ENCODE data around the gene SGCE. TPM values are rescaled to one million over a fixed set of nuclear protein-coding genes. Genes with fewer than 3 reads are reported as not detected.

SGCE gene
- total and polyA plus RNA-seq, 3 donors from 2014 or later, result 71.3 to 146 (median 142) TPM

DNA sequence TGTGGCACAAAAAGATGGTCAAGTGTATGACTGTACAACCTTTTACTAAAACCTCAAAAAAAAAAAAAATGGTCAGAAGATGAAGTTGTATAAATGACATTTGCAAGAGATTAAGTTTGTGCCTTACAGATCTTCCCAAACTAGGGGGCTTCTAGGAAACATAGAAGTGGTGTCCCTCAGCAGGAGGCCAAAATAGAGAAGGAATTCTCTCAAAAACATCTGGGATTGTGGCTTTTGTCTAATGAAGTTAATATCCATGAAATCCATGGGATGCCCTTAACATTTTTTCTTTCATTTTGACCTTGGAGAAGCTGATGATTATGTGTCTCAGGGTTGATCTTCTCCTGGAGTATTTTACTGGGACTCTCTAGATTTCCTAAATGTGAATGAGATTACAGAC, 84.1 kb downstream of the SGCE start:
- Histone ChIP-seq H3K27me3 (no peaks in the 10 kb centered on the region), H3K4me3 (no peak overlapping the region), H3K4me1 (no peaks in the 10 kb centered on the region), H3K36me3 (ENCODE audit: low read depth, missing control alignments) (no peaks in the 10 kb centered on the region), H3K27ac (no peak overlapping the region), H3K9me3 (no peaks in the 10 kb centered on the region)
- no peak for DNase-seq
- TF ChIP-seq, protein P1, sequence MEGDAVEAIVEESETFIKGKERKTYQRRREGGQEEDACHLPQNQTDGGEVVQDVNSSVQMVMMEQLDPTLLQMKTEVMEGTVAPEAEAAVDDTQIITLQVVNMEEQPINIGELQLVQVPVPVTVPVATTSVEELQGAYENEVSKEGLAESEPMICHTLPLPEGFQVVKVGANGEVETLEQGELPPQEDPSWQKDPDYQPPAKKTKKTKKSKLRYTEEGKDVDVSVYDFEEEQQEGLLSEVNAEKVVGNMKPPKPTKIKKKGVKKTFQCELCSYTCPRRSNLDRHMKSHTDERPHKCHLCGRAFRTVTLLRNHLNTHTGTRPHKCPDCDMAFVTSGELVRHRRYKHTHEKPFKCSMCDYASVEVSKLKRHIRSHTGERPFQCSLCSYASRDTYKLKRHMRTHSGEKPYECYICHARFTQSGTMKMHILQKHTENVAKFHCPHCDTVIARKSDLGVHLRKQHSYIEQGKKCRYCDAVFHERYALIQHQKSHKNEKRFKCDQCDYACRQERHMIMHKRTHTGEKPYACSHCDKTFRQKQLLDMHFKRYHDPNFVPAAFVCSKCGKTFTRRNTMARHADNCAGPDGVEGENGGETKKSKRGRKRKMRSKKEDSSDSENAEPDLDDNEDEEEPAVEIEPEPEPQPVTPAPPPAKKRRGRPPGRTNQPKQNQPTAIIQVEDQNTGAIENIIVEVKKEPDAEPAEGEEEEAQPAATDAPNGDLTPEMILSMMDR (IDR thresholded peaks at IDR 0.05), result no peak
- no peak for TF ChIP-seq POLR2A (IDR thresholded peaks at IDR 0.05)
- intact Hi-C loops (cut with DNase I; ENCODE audit: low total_unique reads), result no loop called here

DNA sequence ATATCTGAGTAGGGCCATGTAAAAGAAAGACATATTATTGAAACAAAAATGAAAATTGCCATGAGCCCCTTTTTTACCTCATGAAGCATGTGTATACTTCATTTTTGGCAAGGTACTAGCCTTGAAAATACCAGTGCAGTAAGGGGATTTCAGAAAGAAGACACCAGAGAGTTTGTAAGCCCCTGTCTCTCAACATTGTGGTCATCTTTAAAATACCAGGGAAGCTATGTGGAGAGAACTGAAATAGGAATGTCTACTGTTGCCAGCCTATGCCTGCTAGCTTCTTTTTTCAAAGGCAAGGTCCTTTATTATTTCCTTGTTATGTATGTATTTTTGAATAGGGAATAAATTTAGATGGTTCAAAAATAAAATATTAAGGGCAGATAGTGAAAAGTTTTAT, 88.5 kb downstream of the SGCE start:
- H3K27me3 ChIP-seq, result no peaks in the 10 kb centered on the region
- no peak overlapping the region for H3K4me3 ChIP-seq
- no peak for TF ChIP-seq POLR2A (IDR thresholded peaks at IDR 0.05)
- TF ChIP-seq, protein P1 (IDR thresholded peaks at IDR 0.05), result no peak
- no peaks in the 10 kb centered on the region for H3K4me1 ChIP-seq
- intact Hi-C loops (cut with DNase I; ENCODE audit: low total_unique reads), result no loop called here
- DNase-seq, result no peak
- H3K27ac ChIP-seq, result no peak overlapping the region
- no peaks in the 10 kb centered on the region for H3K36me3 ChIP-seq (ENCODE audit: low read depth, missing control alignments)
- no peaks in the 10 kb centered on the region for H3K9me3 ChIP-seq

DNA sequence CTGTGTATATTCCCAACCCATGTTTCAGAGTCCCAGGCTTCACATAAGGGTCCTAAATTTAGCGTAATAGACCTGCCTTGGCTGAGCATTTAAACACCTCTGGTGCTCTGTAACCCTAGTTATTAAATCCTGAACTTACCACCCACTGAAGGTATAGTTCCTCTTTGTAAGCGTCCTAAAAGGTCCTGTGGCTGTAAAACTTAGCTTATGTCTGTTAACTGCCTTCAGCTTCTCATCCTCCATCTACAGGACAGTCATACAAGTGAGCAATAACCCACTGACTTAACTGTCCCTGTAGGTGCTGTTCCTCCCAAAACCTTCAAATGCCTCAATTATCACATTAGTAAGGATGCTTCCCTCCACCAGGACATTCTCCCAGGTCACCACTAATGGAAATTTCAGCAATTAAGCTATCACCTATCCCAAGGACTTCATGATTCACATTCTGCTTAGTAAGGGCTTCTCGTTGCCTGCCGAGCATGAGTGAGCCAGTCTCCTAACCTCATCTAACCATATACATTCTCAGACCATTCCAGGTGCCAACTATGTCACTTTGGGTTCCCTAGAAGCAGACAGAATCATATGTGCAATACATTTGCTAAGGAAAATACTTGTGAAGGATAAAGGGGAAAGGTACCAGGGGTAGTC, 90.6 kb downstream of the SGCE start:
- H3K36me3 ChIP-seq (ENCODE audit: low read depth, missing control alignments), result no peaks in the 10 kb centered on the region
- TF ChIP-seq, protein P1 (IDR thresholded peaks at IDR 0.05), result no peak
- no peak for TF ChIP-seq POLR2A (IDR thresholded peaks at IDR 0.05)
- no peaks in the 10 kb centered on the region for H3K27me3 ChIP-seq
- intact Hi-C loops (cut with DNase I; ENCODE audit: low total_unique reads), result no loop called here
- DNase-seq, result no peak
- WGBS, 2 donors, result 92 to 93% methylated on average over 4 of the region's 4 CpGs
- H3K27ac ChIP-seq, result no peak overlapping the region
- H3K4me3 ChIP-seq, result no peak overlapping the region
- peaks cover 9% of the 10 kb centered on the region for H3K4me1 ChIP-seq
- no peaks in the 10 kb centered on the region for H3K9me3 ChIP-seq

DNA sequence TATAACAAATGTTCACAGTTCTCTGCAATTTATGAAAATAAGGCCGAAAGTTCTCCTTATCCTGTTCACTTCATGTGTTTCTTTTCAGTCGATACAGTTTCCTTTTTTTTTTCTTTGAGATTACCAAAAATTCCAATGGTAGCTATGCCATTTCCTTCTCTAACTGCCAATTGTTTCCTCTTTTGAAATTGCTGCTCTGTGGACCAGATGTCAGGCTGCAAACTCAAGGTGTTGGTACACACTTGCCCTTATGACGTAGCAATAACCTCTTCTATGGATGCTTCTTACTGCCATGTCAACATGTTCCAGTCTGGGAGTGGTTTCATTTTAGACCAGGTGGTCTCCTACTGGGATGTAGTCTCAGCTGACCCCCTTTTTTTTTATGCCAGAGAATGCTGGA, 93.4 kb downstream of the SGCE start:
- Histone ChIP-seq H3K4me3 (no peak overlapping the region), H3K36me3 (ENCODE audit: low read depth, missing control alignments) (no peaks in the 10 kb centered on the region), H3K27me3 (no peaks in the 10 kb centered on the region), H3K9me3 (no peaks in the 10 kb centered on the region), H3K27ac (peak overlapping the region; percentile 44 to 48), H3K4me1 (peaks cover 9% of the 10 kb centered on the region)
- WGBS, 2 donors, result 48 to 59% methylated on average over 3 of the region's 3 CpGs
- no peak for TF ChIP-seq POLR2A (IDR thresholded peaks at IDR 0.05)
- TF ChIP-seq, protein P1 (IDR thresholded peaks at IDR 0.05), result no peak
- intact Hi-C loops (cut with DNase I; ENCODE audit: low total_unique reads), result no loop called here
- peak; percentile 19 for DNase-seq

DNA sequence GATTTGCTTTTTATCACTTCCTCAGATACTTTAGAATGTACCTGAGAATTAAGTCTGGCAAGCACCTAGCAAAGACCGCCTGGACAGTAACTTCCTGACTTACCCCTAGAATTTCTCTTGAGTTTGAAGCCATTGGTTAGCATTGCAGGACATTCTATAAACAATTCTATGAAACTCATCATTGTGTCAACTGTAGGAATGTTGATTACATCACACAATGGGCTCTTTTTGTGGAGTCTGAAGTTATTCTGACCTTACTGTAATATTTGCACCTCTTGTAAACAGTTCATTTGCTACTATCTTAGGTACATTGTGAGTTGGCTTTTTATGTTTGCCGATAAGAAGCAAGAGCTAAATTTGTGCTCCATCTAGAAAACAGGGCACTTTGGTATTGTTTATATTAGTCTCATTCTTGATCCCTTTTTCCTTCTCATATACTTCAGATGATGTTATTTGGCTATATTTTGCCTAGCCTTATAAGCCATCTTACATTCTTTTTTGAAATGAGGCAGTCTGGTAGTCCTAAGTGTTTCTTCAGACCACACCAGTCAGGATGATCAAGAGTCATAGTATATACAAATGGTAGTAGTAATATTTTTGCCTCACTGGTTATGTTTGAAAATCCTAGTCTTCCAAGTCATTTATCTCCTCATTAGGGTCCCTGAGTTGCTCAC, 94.0 kb downstream of the SGCE start:
- Histone ChIP-seq H3K36me3 (ENCODE audit: low read depth, missing control alignments) (no peaks in the 10 kb centered on the region), H3K27ac (peak overlapping the region; percentile 44 to 48), H3K27me3 (no peaks in the 10 kb centered on the region), H3K4me1 (peaks cover 9% of the 10 kb centered on the region), H3K4me3 (no peak overlapping the region), H3K9me3 (no peaks in the 10 kb centered on the region)
- 44 to 70% methylated on average over 2 of the region's 2 CpGs for WGBS, 2 donors
- DNase-seq, result no peak
- TF ChIP-seq, protein P1 (IDR thresholded peaks at IDR 0.05), result no peak
- no peak for TF ChIP-seq POLR2A (IDR thresholded peaks at IDR 0.05)
- intact Hi-C loops (cut with DNase I; ENCODE audit: low total_unique reads), result no loop called here

Measured in testis (tissue), 3 donors.